Uterus (tissue), 2 donors: ENCODE results near the gene ZBTB18.

Source experiments
- POLR2A ChIP-seq, 2 donors: fragments of 450-650 bp; IDR thresholded peaks; one replicate each; pipeline ENCODE4 v1.6.1; 2016; ENCODE audit warnings: antibody characterized with exemption in 2 of 2, mild to moderate bottlenecking in 1 of 2, moderate library complexity in 1 of 2
- TF ChIP-seq, protein P1 (sequence below), 4 experiments: fragments of 200-600 bp in 2 of 4; fragments of 450-650 bp in 2 of 4; sonication (generic) in 2 of 4; IDR thresholded peaks; one replicate each; pipeline ENCODE4 v1.5.1; 2016 to 2019; ENCODE audit warnings: antibody characterized with exemption in 4 of 4, mild to moderate bottlenecking in 2 of 4, moderate library complexity in 1 of 4

DNA sequence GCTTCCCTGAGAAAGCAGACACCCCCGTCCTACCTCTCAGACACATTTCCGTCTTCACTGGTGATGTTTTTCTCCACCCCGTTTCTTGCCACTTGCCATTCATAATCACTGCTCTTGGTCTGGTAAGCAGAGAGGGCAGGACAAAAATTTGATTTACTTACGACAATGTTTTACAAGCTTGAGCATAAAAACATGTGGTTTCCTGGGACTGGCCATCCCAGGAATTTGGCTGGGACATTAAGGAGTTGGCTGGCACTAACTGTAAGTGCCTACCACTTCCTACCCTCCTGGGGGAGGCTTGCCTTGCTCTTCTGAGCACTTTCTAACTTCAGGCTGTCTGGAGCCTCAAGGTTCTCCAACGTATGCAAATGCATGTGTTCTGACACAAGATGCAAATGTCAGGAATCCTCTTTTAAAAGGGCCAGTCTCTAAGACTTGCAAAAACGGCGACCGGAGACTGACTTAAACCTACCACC is 24.2 kb downstream of the ZBTB18 start:
- TF ChIP-seq, protein P1, sequence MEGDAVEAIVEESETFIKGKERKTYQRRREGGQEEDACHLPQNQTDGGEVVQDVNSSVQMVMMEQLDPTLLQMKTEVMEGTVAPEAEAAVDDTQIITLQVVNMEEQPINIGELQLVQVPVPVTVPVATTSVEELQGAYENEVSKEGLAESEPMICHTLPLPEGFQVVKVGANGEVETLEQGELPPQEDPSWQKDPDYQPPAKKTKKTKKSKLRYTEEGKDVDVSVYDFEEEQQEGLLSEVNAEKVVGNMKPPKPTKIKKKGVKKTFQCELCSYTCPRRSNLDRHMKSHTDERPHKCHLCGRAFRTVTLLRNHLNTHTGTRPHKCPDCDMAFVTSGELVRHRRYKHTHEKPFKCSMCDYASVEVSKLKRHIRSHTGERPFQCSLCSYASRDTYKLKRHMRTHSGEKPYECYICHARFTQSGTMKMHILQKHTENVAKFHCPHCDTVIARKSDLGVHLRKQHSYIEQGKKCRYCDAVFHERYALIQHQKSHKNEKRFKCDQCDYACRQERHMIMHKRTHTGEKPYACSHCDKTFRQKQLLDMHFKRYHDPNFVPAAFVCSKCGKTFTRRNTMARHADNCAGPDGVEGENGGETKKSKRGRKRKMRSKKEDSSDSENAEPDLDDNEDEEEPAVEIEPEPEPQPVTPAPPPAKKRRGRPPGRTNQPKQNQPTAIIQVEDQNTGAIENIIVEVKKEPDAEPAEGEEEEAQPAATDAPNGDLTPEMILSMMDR (IDR thresholded peaks at IDR 0.05) = no peak
- no peak for TF ChIP-seq POLR2A (IDR thresholded peaks at IDR 0.05)
